Heart left ventricle (tissue), 16 donors: ENCODE measurements around the gene LCNL1. TPM values are rescaled to one million over a fixed set of nuclear protein-coding genes. Genes with fewer than 3 reads are reported as not detected.

Experiments
- ATAC-seq, 4 donors: fragments of 200-7000 bp; cut with Tn5 transposase; one replicate each; pipeline ENCODE4 v1.9.1; 2020 to 2022; ENCODE audit warnings: moderate library complexity in 4 of 4, mild to moderate bottlenecking in 3 of 4, moderate number of reproducible peaks in 1 of 4
- DNase-seq, 5 donors: peaks; one replicate each; pipeline ENCODE4 v3.0.0-alpha.2; 2020
- H3K27ac ChIP-seq, 12 donors: fragments of 200-600 bp; sonication (generic) in 4 of 12; one replicate each; pipeline versions ENCODE4 v1.5.0 to v1.8.0; 2016 to 2022; ENCODE audit warnings: mild to moderate bottlenecking in 2 of 12
- H3K27me3 ChIP-seq, 9 donors: fragments of 200-600 bp; sonication (generic) in 2 of 9; one replicate each; pipeline versions ENCODE4 v1.5.1 to v1.8.0; 2016 to 2022; ENCODE audit warnings: mild to moderate bottlenecking in 3 of 9
- H3K36me3 ChIP-seq, 9 donors: fragments of 200-600 bp; sonication (generic) in 2 of 9; one replicate each; pipeline versions ENCODE4 v1.5.0 to v1.8.0; 2018 to 2022; ENCODE audit warnings: mild to moderate bottlenecking in 2 of 9
- H3K4me1 ChIP-seq, 12 donors: fragments of 200-600 bp; sonication (generic) in 4 of 12; one replicate each; pipeline versions ENCODE4 v1.5.0 to v1.8.0; 2016 to 2022; ENCODE audit warnings: mild to moderate bottlenecking in 3 of 12
- H3K4me3 ChIP-seq, 12 donors: fragments of 200-600 bp; sonication (generic) in 4 of 12; one replicate each; pipeline versions ENCODE4 v1.5.0 to v1.8.0; 2017 to 2022; ENCODE audit warnings: mild to moderate bottlenecking in 9 of 12, moderate library complexity in 4 of 12
- H3K9me3 ChIP-seq, 12 donors: fragments of 200-600 bp; sonication (generic) in 4 of 12; one replicate each; pipeline versions ENCODE4 v1.5.0 to v1.8.0; 2016 to 2022; ENCODE audit warnings: mild to moderate bottlenecking in 1 of 12
- CTCF ChIP-seq, 12 donors: fragments of 200-600 bp; sonication (generic) in 4 of 12; IDR thresholded peaks; one replicate each; pipeline versions ENCODE4 v1.5.0 to v1.8.0; 2018 to 2022; ENCODE audit warnings: antibody characterized with exemption in 12 of 12, mild to moderate bottlenecking in 5 of 12
- POLR2A ChIP-seq, 2 donors: fragments of 450-650 bp; IDR thresholded peaks; one replicate each; pipeline ENCODE4 v1.6.1; 2017; ENCODE audit warnings: antibody characterized with exemption in 2 of 2, mild to moderate bottlenecking in 2 of 2, moderate library complexity in 2 of 2
- WGBS, 4 donors: extraction: QIAGEN DNeasy Blood & Tissue Kit in 2 of 4; methylation state at CpG; one replicate each; pipeline versions ENCODE4 v1.1.5 to v1.1.7; 2013 to 2018; 5-methylcytosine and 5-hydroxymethylcytosine counted together
- intact Hi-C, 10 donors: fragments of 100-400 bp; cut with DNase I; formaldehyde crosslinking; loops; one replicate each; pipeline versions ENCODE4 v1.11.1 to v1.14.2; 2022
- polyA plus RNA-seq, 2 donors: library from polyadenylated mRNA; stranded (reverse); fragments of 200-250 nt; gene quantifications; one replicate each; pipeline ENCODE4 v1.2.3, GENCODE V29; 2013
- total RNA-seq, 9 donors: library from RNA; depleted of rRNA in 2 of 9; stranded (reverse); fragments of >200 nt in 2 of 9; fragmentation: NEBNext Ultra II Directional in 3 of 9; extraction: Animal tissue kit (Norgen Biotek cat#: 25700) in 3 of 9; gene quantifications; one replicate each; pipeline versions ENCODE4 v1.1.0 to v1.2.4, GENCODE V29; 2016 to 2023
- donor health status: ischemic (EF 13 %, LVEDD 7.1; RV severe dilation, severe dysfunction).
- donor health status: healthy with polysubstance abuse.
- donor health status: DM: no; HTN: yes; CAD: no.
- donor health status: DM: no; HTN: no; CAD: no.
- donor health status: ischemic (EF 25% LVEDD 6.9; RV normal size, moderate dysfunction).
- donor health status: ischemic (EF 25% LVEDD 5.7; RV mildly dilated, moderate dysfunction).
- donor health status: healthy.
- donor health status: DM: yes; HTN: yes; CAD: no.
- donor health status: ischemic (EF 35%, LVEDD 5.7; RV mildly dilated, moderate dysfunction).
- donor health status: nonischemic (EF 11% LVEDD 7.7; RV severe dilation, severe dysfunction).
- donor health status: DM: yes; HTN: yes; CAD: no.
- donor health status: PGD.
- donor health status: ischemic (EF 29% LVEDD 5.4; RV normal size, mild dysfunction).
- donor health status: nonischemic (EF 23%, LVEDD 6.1; RV moderate dilation, normal function).

LCNL1 gene
- total and polyA plus RNA-seq, 11 donors = 0.14 to 14.9 (median 2.7) TPM

- H3K4me1 ChIP-seq = peaks cover 7 to 44% (median 23%) of the 10 kb centered on the region in 12 donors
- no peaks in the 10 kb centered on the region for H3K27me3 ChIP-seq
- WGBS, 4 donors = 46 to 64% (median 51%) methylated on average over 7 to 16 of the region's 16 CpGs
- no peaks in the 10 kb centered on the region for H3K9me3 ChIP-seq
- peaks cover 7 to 48% (median 32%) of the 10 kb centered on the region in 9 donors for H3K36me3 ChIP-seq
- TF ChIP-seq CTCF (IDR thresholded peaks at IDR 0.05) (no peak), POLR2A (IDR thresholded peaks at IDR 0.05) (no peak)
- H3K4me3 ChIP-seq = peak overlapping the region in 1 of 12 donors; percentile 18
- peak overlapping the region; percentile 47 to 98 (median 84) for H3K27ac ChIP-seq
- ATAC-seq (peak; percentile 77 to 88 (median 84)), DNase-seq (peak; percentile 84 to 95 (median 87))
- intact Hi-C loops = loop anchor here in 9 of 10 donors (2.0 to 10.0 kb wide), 11 partner anchors 38 to 148 kb away; partner anchors contain the start of genes PHPT1 (in 4 of the 9), EDF1 (in 3 of the 9), TMEM141 (in 3 of the 9) and MAMDC4 (in 2 of the 9)
Observed at GRCh38 chr9:136939996-136940525, 42.7 kb upstream of the LCNL1 start.

GRCh38 chr9:136940526-136941230 is 42.1 kb upstream of the LCNL1 start:
- Histone ChIP-seq H3K27ac (peak overlapping the region in 11 of 12 donors; percentile 58 to 98 (median 86)), H3K4me3 (peak overlapping the region in 1 of 12 donors; percentile 18), H3K9me3 (no peaks in the 10 kb centered on the region), H3K4me1 (peaks cover 7 to 46% (median 24%) of the 10 kb centered on the region in 12 donors), H3K27me3 (no peaks in the 10 kb centered on the region), H3K36me3 (peaks cover 7 to 48% (median 32%) of the 10 kb centered on the region in 9 donors)
- intact Hi-C loops = loop anchor here in 8 of 10 donors (2.0 to 5.0 kb wide), 10 partner anchors 38 to 148 kb away; partner anchors contain the start of genes PHPT1 (in 4 of the 8), EDF1 (in 3 of the 8), TMEM141 (in 3 of the 8) and MAMDC4 (in 2 of the 8)
- ATAC-seq (no peak), DNase-seq (no peak)
- TF ChIP-seq CTCF (IDR thresholded peaks at IDR 0.05) = no peak
- no peak for TF ChIP-seq POLR2A (IDR thresholded peaks at IDR 0.05)
- WGBS, 4 donors = 88 to 94% (median 91%) methylated on average over 29 to 42 of the region's 42 CpGs

GRCh38 chr9:136941231-136942111 is 41.3 kb upstream of the LCNL1 start:
- no peak for TF ChIP-seq CTCF (IDR thresholded peaks at IDR 0.05)
- no peak for TF ChIP-seq POLR2A (IDR thresholded peaks at IDR 0.05)
- no peaks in the 10 kb centered on the region for H3K27me3 ChIP-seq
- intact Hi-C loops = loop anchor here in 8 of 10 donors (2.0 to 5.0 kb wide), 10 partner anchors 39 to 149 kb away; partner anchors contain the start of genes PHPT1 (in 4 of the 8), EDF1 (in 3 of the 8), TMEM141 (in 3 of the 8) and MAMDC4 (in 2 of the 8)
- 95 to 97% (median 96%) methylated on average over 30 to 55 of the region's 55 CpGs for WGBS, 4 donors
- DNase-seq (peak in 1 of 5 donors; percentile 32), ATAC-seq (no peak)
- H3K4me3 ChIP-seq = no peak overlapping the region
- H3K36me3 ChIP-seq = peaks cover 7 to 48% (median 32%) of the 10 kb centered on the region in 9 donors
- peaks cover 7 to 46% (median 24%) of the 10 kb centered on the region in 12 donors for H3K4me1 ChIP-seq
- H3K27ac ChIP-seq = peak overlapping the region in 6 of 12 donors; percentile 2 to 98 (median 90)
- H3K9me3 ChIP-seq = no peaks in the 10 kb centered on the region
